ENCODE results near the gene PRR15L. TPM values are rescaled to one million over a fixed set of nuclear protein-coding genes. Genes with fewer than 3 reads are reported as not detected.

The PRR15L gene
- total RNA-seq, 1 experiment from 2014 or later = not detected

- Histone ChIP-seq H3K4ac (ENCODE audit: low read depth, low read length) (no peak overlapping the region), H3K18ac (ENCODE audit: insufficient read length, low read depth, low read length) (no peak overlapping the region), H3K14ac (ENCODE audit: insufficient read depth, low read length) (0 out of 2 replicates have a peak overlapping the region, but pooled peaks have one; percentile 45), H2BK15ac (ENCODE audit: low read depth, low read length) (no peak overlapping the region), H3K79me2 (ENCODE audit: insufficient read depth, low read length) (no peaks in the 10 kb centered on the region), H2AFZ (ENCODE audit: low read length) (no peak overlapping the region), H3T11ph (ENCODE audit: low read length) (no peak overlapping the region), H2AK5ac (ENCODE audit: insufficient read length, low read length) (no peak overlapping the region), H2BK12ac (ENCODE audit: insufficient read length, low read depth, low read length) (no peak overlapping the region), H3K23ac (ENCODE audit: insufficient read length, low read depth, low read length) (no peak overlapping the region), H3K23me2 (ENCODE audit: insufficient read length, low read depth, low read length, poor library complexity, severe bottlenecking) (no peaks in the 10 kb centered on the region), H2BK120ac (ENCODE audit: low read depth, low read length, poor library complexity, severe bottlenecking) (no peak overlapping the region), H3K56ac (ENCODE audit: insufficient read length, low read depth, low read length) (no peak overlapping the region), H3K79me1 (ENCODE audit: insufficient read depth, low read depth, low read length, poor library complexity, severe bottlenecking) (no peaks in the 10 kb centered on the region), H4K91ac (ENCODE audit: insufficient read length, low read depth, low read length) (no peak overlapping the region), H3K27ac (ENCODE audit: insufficient read length, low read depth, low read length) (no peak overlapping the region), H3K9me3 (ENCODE audit: control insufficient read depth, low read depth, low read length) (no peaks in the 10 kb centered on the region), H4K20me1 (ENCODE audit: control insufficient read depth, insufficient read depth, insufficient read length) (no peaks in the 10 kb centered on the region), H3K4me1 (ENCODE audit: insufficient read depth, low read length) (peaks cover 11% of the 10 kb centered on the region; the same call in 1 of the 2 replicates), H4K8ac (replicated peaks; ENCODE audit: insufficient read length, low read depth, low read length) (no peak overlapping the region), H2BK5ac (ENCODE audit: insufficient read length, low read length) (no peak overlapping the region), H2BK20ac (ENCODE audit: low read depth, low read length, poor library complexity, severe bottlenecking) (no peak overlapping the region), H3K27me3 (ENCODE audit: insufficient read depth, low read length) (no peaks in the 10 kb centered on the region), H3K9ac (ENCODE audit: extremely low read depth, insufficient read length, low read length) (no peak overlapping the region), H4K5ac (ENCODE audit: insufficient read length, low read depth, low read length) (no peak overlapping the region), H3K4me2 (ENCODE audit: insufficient read depth, insufficient read length, low read length) (no peak overlapping the region)
- no peak for TF ChIP-seq CTCF (conservative IDR thresholded peaks at IDR 0.05)
- Mint-ChIP-seq H3K36me3 (ENCODE audit: insufficient read depth in 1 of 3, low read depth in 3 of 3) (no peaks in the 10 kb centered on the region), H3K4me1 (peaks cover 51 to 52% of the 10 kb centered on the region in 2 experiments), H3K27me3 (ENCODE audit: low read depth) (no peaks in the 10 kb centered on the region; the same call in 1 of the 2 replicates), H3K9me3 (no peaks in the 10 kb centered on the region; a peak in 1 of 5 replicates), H3K27ac (peak overlapping the region in 1 of 3 experiments; percentile 89; a peak in 1 of 7 replicates), H3K4me3 (no peak overlapping the region)
- no CpG with 5 or more reads among the region's 7 CpGs for WGBS (ENCODE audit: extremely low coverage, insufficient read length, low lambda C conversion rate)
- DNase-seq = no peak
Observed at GRCh38 chr17:47998044-47998443, 40.4 kb upstream of the PRR15L start.
